ENCODE results near the gene PPT2.

Gene PPT2

GRCh38 chr6:32153564-32154513 lies at the start of gene PPT2:
Gene PPT2, plus strand, starts transcription at chr6:32154141. Its CDS starts 454 bp downstream, at chr6:32154595.
- peak; percentile 82 for DNase-seq

- no peak for DNase-seq
These were observed 48.5 kb upstream of the PPT2 start for GRCh38 chr6:32105433-32105832.

GRCh38 chr6:32107406-32107805 lies 46.5 kb upstream of the PPT2 start:
- DNase-seq, result no peak

- no peak for DNase-seq
These were observed 45.8 kb upstream of the PPT2 start for GRCh38 chr6:32108094-32108627.

- DNase-seq, result no peak
These were observed 45.2 kb upstream of the PPT2 start for GRCh38 chr6:32108727-32109113.

- DNase-seq, result peak; percentile 18
These were observed 44.7 kb upstream of the PPT2 start, which contains the start of gene TNXB for GRCh38 chr6:32109114-32109764. Gene TNXB, minus strand, starts transcription at chr6:32109338. Its CDS starts 11,140 bp downstream, at chr6:32098198.

GRCh38 chr6:32109765-32110160 lies 44.2 kb upstream of the PPT2 start:
- no peak for DNase-seq

- DNase-seq, result no peak
These were observed 43.3 kb upstream of the PPT2 start for GRCh38 chr6:32110632-32111031.

GRCh38 chr6:32111424-32112066 lies 42.4 kb upstream of the PPT2 start:
- DNase-seq, result no peak

- no peak for DNase-seq
These were observed 41.4 kb upstream of the PPT2 start for GRCh38 chr6:32112431-32112980.

- DNase-seq, result no peak
These were observed 40.3 kb upstream of the PPT2 start for GRCh38 chr6:32113386-32114352.

GRCh38 chr6:32114796-32115195 lies 39.1 kb upstream of the PPT2 start:
- no peak for DNase-seq

- DNase-seq, result no peak
These were observed 38.3 kb upstream of the PPT2 start for GRCh38 chr6:32115623-32116022.

GRCh38 chr6:32116674-32117073 lies 37.3 kb upstream of the PPT2 start:
- no peak for DNase-seq

GRCh38 chr6:32117461-32117860 lies 36.5 kb upstream of the PPT2 start:
- no peak for DNase-seq

GRCh38 chr6:32118782-32119628 lies 34.9 kb upstream of the PPT2 start:
- DNase-seq, result peak; percentile 27

- DNase-seq, result no peak
These were observed 33.3 kb upstream of the PPT2 start for GRCh38 chr6:32120573-32121059.

- DNase-seq, result no peak
These were observed 30.3 kb upstream of the PPT2 start for GRCh38 chr6:32123681-32124080.

GRCh38 chr6:32126880-32127279 lies 27.1 kb upstream of the PPT2 start:
- DNase-seq, result no peak

GRCh38 chr6:32127409-32127716 lies 26.6 kb upstream of the PPT2 start:
- no peak for DNase-seq

Data from NCI-H1105 (cell line).